ENCODE results near the gene SEPHS2. TPM values are rescaled to one million over a fixed set of nuclear protein-coding genes. Genes with fewer than 3 reads are reported as not detected.

SEPHS2 gene
- total RNA-seq, 1 donor from 2014 or later: 30.6 TPM

GRCh38 chr16:30439720-30440348 lies 5.8 kb downstream of the SEPHS2 start:
- intact Hi-C loops (cut with micrococcal nuclease): no loop called here
- DNase-seq: no peak
- no peak for ATAC-seq

GRCh38 chr16:30438835-30439234 lies 6.8 kb downstream of the SEPHS2 start:
- no peak for ATAC-seq
- intact Hi-C loops (cut with micrococcal nuclease): no loop called here
- DNase-seq: no peak

GRCh38 chr16:30437511-30438046 lies 8.1 kb downstream of the SEPHS2 start:
- intact Hi-C loops (cut with micrococcal nuclease): no loop called here
- ATAC-seq (no peak), DNase-seq (no peak)

GRCh38 chr16:30434852-30435251 lies 10.8 kb downstream of the SEPHS2 start:
- no peak for ATAC-seq

GRCh38 chr16:30430428-30430970 lies 15.2 kb downstream of the SEPHS2 start:
- ATAC-seq (peak; percentile 17), DNase-seq (peak; percentile 35)
- intact Hi-C loops (cut with micrococcal nuclease): no loop called here

More at GRCh38 chr16:30434852-30435251, 10.8 kb downstream of the SEPHS2 start:
- DNase-seq: no peak
- intact Hi-C loops (cut with micrococcal nuclease): no loop called here

- ATAC-seq: peak; percentile 99
- DNase-seq: peak; percentile 95
- intact Hi-C loops (cut with micrococcal nuclease): no loop called here
Measured at GRCh38 chr16:30429678-30430427, 15.8 kb downstream of the SEPHS2 start, which contains the start of gene DCTPP1. TSS of gene DCTPP1 (minus strand) at chr16:30430030. CDS start at chr16:30429980, 50 bp downstream.

GRCh38 chr16:30429418-30429677 lies 16.3 kb downstream of the SEPHS2 start:
- no peak for ATAC-seq
- DNase-seq: no peak
- intact Hi-C loops (cut with micrococcal nuclease): no loop called here

- intact Hi-C loops (cut with micrococcal nuclease): no loop called here
- ATAC-seq: no peak
- no peak for DNase-seq
Measured at GRCh38 chr16:30428055-30428454, 17.6 kb downstream of the SEPHS2 start.

- no peak for ATAC-seq
- intact Hi-C loops (cut with micrococcal nuclease): no loop called here
- DNase-seq: no peak
Measured at GRCh38 chr16:30421010-30421409, 24.7 kb downstream of the SEPHS2 start.

GRCh38 chr16:30418350-30419181 lies 27.1 kb downstream of the SEPHS2 start:
- no peak for DNase-seq
- intact Hi-C loops (cut with micrococcal nuclease): no loop called here
- no peak for ATAC-seq

GRCh38 chr16:30417529-30418349 lies 27.9 kb downstream of the SEPHS2 start:
- ATAC-seq: peak; percentile 95
- DNase-seq: peak; percentile 93
- intact Hi-C loops (cut with micrococcal nuclease): no loop called here

GRCh38 chr16:30416624-30417528 lies 28.8 kb downstream of the SEPHS2 start:
- ATAC-seq: no peak
- DNase-seq: no peak
- intact Hi-C loops (cut with micrococcal nuclease): no loop called here

GRCh38 chr16:30416047-30416603 lies 29.5 kb downstream of the SEPHS2 start:
- ATAC-seq (no peak), DNase-seq (no peak)
- intact Hi-C loops (cut with micrococcal nuclease): no loop called here

- no peak for DNase-seq
- intact Hi-C loops (cut with micrococcal nuclease): no loop called here
- ATAC-seq: no peak
Measured at GRCh38 chr16:30414159-30414558, 31.5 kb downstream of the SEPHS2 start.

- ATAC-seq (no peak), DNase-seq (no peak)
- intact Hi-C loops (cut with micrococcal nuclease): no loop called here
Measured at GRCh38 chr16:30413112-30413806, 32.4 kb downstream of the SEPHS2 start.

- DNase-seq (peak; percentile 93), ATAC-seq (peak; percentile 72)
- intact Hi-C loops (cut with micrococcal nuclease): no loop called here
Measured at GRCh38 chr16:30409125-30410060, 36.3 kb downstream of the SEPHS2 start.

All from left ventricle myocardium superior (tissue), 1 donor.